G401.6 (cell line): ENCODE data around the gene GATAD2B.
A peak's percentile ranks its signal among the peaks of the same experiment; 100 is the strongest.

ENCODE experiments used
- FAIRE-seq: peaks from 2 replicates; lab custom pipeline; 2012; peaks lifted over from hg19 to GRCh38; lab: Jason Lieb, UNC

Gene GATAD2B

DNA sequence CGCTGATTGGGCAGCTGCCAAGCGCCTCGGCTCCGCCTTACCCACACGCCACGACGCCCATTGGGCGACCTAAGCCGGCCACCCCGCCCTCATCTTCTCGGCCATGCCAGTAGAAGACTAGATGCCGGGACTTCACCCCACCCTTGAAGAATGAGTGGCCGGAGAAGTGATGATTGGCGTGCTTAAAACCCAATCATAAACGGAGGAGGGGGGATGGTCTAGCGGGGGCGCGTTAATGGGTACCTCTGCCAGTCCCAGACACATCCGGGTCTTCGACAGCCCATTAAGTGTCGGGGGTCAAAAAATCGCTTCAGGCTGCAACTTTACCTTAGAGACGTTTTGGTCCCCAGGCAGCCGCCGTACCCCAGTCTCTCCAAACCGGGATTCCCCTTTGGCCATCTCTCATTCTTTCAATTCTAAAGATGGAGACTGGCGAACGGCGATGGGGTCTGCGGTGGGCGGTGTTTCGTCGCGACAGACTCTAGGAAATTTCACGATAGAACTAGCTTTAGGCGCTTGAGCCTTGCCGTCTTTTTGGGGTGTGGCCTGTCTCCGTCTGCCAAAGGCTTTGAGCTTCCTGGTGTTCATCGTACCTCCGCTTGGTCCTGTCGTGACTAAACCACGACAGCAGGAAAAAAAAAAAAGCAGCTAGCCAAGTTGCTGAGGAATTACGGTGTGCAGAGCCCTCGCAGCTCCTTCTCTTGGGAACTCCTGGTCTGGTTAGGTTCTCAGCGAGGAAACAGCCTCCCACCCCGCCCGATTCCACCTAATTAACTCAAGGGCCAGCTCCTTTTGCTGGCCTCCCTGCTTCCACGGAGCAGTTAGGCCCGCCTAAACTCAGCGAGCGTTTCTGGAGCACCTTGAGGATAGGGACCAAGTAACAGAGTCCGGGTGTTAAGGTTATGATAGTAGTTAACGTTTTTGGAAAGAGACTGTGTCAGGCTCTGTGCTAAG lies at the start of gene GATAD2B:
Gene GATAD2B (minus strand): TSS at position 1 of the 954 bp plus-strand sequence. CDS start 94,625 bp downstream, outside the sequence.
- peak; percentile 95 for FAIRE-seq

DNA sequence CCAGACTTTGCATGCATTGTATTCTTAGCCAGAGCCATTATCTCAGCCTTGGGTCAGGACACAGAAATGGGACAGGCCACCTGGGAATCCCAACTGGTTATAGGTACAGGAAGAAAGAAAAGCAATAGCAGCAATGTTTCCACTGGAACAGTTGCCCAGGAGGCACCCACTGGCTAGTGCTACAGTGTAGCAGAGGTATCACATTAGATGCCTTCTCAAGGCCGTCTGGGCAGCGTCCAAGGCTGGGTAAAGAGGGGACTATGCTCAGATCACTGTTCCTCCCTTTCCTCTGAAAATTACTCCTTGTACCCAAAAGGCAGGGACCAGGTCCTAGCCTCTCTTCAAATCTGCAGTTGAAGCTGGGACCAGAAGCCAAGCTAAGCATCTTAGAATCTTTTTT lies 47.6 kb upstream of the GATAD2B start:
- no peak for FAIRE-seq

DNA sequence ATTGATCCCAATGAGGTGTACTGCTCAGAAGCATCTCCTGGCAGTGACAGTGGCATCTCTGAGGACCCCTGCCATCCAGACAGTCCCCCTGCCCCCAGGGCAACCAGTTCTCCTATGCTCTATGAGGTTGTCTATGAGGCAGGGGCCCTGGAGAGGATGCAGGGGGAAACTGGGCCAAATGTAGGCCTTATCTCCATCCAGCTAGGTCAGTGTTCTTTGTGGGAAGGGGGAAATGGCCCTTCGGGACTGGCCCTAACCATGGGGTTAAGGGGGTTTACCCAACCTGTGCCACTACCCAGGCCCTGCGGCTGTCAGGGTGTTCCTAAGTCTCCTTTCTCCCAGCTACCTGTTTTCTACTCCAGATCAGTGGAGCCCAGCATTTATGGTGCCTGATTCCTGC lies 46.2 kb upstream of the GATAD2B start:
- no peak for FAIRE-seq

DNA sequence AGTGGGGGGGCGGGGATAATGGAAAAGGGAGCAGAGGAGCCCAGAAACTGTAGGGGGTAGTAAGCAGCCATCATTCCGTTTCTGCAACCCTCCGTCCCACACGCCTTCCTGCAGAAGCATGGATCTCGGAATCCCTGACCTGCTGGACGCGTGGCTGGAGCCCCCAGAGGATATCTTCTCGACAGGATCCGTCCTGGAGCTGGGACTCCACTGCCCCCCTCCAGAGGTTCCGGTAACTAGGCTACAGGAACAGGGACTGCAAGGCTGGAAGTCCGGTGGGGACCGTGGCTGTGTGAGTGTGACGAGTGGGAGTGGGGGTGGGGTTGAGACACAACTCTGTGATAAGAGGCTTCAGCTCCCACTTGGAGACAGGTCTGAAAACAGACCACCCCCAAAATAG lies 45.6 kb upstream of the GATAD2B start:
- no peak for FAIRE-seq

DNA sequence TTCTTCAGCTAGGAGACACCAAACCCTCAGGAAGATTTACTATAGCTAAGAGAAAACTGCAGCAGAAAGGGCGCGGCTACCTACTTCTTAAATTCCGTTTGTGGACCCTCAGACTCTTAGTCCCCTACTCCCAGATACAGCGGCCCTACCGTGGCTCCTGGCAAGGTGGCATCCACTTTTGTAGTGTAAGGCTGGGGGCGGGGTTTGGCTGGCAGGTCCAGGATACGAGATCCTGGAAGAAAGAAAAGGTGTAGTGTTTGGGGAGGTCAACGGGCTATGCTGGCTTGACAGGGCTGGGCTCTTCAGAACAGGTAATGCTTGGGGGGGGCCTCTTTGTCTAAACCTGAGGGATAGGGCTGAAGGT lies 45.2 kb upstream of the GATAD2B start:
- no peak for FAIRE-seq

DNA sequence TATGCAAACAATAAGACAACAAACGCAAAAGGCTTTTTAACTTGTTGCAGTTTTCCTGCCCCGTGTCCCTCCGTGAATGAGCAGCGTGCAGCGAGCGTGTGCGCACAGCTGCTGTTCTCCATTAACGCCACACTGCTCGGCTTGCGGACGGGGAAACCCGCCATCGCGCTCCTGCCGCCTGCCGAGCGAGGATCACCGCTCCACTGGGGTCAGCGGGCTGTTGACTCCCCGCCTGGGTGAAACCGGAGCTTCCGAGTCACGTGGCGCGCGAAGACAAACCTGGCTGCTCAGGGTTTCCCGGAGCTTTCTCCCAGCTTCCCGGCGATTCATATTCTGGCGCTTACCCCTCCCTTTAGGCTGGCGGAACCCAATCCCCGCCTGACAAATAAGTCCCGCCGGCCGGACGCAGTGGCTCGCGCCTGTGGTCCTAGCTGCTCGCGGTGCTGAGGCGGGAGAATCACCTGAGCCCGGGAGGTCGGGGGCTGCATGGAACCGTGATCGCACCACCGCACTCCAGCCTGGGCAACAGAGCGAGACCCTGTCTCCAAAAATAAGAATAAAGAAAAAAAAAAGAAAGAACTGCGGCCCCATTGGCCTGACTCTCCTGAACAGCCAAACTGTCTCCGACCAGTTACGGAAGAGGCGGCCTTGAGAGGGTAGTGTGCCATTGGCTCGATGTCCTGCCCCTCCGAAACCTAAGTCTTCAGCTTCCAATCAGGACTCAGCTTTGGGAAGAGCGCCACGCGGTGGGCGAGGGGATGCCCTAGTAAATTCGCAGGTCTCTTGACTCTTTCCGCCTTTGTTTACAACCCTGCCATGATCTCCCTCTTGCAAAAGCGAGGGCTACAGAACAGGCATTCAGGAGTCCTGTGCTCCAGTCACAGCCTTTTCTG lies 44.6 kb upstream of the GATAD2B start, which contains the start of gene CREB3L4:
Gene CREB3L4 (plus strand): TSS at position 796 of the 893 bp plus-strand sequence. CDS start 624 bp downstream, outside the sequence.
- peak; percentile 92 for FAIRE-seq

DNA sequence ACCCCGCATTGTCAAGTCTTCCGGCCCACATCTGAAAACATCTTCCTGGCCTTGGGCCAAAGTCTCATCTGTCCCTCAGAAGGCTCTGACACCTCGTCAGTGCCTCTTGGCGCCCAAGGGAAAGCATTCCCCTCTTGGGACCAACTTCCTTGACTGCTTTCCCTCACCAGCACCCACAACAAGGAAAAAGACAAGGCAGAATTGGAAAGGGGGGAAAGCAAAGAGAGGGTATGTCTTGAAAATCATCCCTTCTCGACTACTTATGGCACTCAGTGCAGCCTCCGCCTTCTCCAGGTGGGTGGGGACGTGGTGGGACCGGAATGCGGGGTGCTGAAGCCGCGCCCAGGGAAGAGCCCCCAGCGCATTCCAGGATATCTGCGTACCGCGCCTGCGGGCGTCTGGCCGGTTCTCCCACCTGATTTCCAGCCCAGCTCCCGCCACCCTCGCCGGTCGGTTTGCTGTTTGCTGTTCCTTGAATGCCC lies 41.1 kb upstream of the GATAD2B start:
- FAIRE-seq: no peak

DNA sequence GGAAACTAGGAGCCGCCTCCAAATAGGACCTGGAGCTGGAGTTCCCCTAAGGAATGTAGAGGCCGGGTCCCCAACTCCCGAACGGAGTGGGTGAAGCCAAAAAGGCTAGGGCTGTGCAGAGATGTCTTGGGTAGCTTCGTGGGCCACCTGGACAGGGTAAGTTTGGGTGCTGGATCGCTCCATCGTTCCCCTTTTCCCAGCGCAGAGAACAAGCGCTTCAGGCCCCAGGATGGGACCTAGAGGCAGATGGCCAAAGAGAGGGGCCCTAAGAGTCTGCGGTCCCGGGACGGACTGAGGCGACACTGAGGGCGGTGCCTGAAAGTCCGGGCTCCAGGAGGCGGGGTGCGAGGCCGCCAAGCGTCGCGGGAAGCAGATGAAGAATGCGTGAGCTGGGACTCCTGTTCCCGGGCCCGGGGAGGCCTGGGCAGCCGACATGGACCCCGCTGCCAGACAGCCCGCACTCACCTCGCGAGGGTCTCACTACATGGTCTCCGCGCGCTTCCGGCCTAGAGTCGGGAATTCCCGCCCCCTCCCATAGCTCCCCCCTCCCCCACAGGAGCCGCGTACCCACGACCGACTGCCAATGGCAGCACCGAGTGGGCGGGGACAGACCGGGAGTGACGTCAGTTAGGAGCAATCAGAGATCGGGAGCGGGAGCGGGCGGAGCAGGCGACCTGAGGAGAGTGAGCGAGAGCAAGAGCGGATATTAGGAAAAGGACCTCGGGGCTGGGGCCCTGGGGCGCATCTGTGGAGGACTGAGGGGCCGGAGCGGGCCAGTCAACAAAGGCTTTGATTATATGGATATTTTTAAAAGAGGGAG lies 40.5 kb upstream of the GATAD2B start, which contains the start of gene SLC39A1:
Gene SLC39A1 (minus strand): TSS at position 508 of the 820 bp plus-strand sequence. CDS start 822 bp downstream, outside the sequence.
- peak; percentile 87 for FAIRE-seq

DNA sequence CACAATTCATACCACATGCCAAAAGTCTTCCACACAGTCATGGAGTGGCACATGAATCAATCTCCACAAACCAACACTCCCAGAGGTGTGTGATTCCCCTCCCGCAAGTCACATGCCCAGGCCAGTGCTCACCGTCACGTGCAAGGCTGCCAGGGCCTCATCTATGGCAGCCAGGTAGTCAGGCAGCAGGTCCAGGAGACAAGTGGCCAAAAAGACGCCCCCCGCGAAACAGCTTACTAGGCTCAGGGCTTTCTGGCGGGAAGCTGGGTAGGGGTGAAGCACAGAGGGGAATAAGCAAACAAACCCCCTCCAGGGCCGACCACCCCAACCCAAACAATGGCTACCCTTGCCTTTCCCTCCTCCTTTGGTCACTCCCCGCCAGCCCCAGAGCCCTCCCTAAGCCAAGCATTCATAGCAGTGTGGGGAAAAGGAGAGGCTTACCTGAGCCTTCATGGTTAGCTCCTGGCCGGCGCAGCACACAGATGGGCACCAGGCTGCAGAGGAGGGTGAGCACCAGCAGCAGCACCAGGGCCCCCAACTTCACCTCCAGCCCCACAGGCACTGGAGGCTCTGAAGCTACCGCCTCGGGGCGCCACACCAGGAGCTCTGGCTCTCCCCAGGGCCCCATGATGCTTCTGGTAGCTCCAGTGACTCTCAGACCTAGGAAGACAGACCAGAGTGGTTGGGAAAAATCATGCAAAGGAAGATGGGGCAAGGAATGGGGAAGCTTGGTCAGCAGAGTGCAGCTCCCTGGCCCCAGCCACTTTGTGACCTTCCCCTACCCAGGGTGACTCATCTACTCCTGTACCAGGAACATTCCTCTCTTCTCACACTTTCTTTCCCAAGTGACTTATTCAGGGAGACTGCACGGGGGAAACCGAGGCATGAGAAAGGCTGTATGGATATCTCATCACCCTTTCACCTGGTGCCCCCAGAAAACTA lies 39.6 kb upstream of the GATAD2B start:
- no peak for FAIRE-seq

DNA sequence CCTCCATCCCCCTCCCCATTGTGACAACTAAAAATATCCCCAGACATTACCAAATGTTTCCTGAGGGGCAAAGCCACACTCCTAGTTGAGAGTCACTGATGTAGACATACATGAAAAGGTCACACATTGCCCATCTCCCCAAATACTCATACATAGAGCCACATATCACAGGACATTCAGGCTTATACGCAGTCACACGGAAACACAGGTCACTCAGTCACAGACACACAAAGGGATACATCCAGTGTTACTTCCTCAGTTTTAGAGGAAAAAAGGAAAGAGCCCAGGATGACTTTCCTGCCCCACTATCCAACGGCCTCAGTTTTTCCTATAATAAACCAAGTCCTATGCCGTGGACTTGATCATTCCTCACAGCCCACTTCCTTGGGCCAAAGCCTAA lies 38.6 kb upstream of the GATAD2B start:
- no peak for FAIRE-seq

DNA sequence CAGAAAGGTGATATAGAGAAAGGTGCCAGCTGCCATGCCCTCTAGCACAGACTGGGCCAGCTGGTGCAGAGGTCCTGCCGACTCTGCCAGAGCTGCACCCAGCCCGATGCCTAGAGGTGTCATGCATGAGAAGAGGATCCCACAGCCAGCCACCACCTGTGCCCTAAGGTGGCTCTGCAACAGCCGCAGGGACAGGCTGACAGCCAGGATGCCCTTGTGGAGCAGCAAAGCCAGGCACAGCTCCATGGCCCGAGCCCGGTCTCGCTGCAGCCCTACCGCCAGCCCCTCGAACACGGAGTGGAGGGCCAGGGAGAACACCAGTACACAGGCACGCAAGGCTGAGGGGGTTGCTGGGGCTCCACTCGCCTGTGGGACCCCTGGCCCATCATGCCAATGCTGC lies 37.4 kb upstream of the GATAD2B start:
- no peak for FAIRE-seq

DNA sequence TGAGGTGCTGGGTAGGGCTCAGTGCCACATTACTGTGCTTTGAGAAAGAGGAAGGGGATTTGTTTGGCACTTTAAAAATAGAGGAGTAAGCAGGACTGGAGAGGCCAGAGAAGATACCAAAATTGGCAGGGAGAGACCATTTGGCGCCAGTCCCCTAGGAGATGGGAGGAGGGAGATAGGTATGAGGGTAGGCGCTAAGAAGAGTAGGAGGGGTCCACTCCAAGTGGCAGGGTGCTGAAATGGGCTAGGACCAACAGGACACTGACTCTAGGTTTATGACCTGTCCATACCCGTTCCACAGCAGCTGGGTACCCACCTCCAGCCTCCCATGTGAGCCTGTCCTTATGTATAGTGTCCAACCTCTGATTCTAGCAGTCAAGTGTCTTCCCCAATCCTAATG lies 36.7 kb upstream of the GATAD2B start:
- FAIRE-seq: no peak

DNA sequence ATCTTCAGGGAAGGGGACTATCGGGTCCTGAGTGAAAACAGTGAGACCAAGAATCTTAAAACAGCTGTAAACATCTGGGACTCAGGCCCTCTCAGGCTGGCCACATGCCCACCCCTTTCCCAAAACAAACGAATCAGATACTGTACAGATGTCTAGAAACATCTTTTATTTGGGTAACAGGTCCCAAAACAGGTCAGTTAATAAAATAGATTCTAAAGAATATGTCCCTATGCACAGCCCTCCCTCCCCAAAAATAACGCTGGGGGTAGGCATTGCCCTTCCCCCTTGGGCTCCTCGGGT lies 36.1 kb upstream of the GATAD2B start:
- no peak for FAIRE-seq

DNA sequence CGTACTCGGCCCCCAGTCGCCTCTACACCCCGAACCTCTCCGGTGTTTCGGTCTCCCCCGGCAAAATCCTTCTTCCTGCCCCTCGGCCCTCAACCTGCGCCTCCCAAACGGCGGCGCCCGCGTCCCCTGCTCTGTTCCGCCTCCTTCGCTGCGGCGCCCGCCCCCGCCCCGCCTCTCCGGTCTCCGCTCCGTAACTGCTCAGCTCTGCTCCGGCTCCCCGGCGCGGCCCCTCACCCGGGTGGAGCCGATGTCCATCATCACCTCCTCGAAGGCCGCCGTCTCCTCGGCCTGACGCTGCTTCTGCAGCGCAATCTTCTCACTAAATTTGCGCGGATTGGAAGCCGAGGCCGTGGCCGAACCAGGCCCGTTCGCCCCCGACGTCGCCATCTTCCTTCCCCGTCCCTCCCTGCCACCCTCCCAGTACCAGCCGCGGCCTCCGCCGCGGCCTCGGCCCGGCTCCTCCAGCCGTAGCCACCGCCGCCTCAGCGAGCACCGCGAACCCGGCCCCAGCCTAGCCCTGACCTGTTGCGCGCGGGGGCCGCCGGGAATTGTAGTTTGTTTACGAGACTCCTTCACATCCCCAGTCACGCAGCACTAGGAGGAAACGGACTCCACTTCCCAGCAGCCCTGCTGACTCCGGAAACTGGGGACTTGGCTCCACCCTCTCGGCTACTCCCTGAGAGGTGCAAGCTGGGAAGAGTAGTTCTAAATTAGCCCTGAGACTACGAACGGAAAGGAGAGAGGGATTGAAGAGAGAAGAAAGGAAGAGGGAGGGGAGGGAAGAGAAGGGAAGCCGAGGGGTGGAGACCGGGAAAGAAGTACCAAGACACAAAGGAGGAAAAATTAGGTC lies 35.6 kb upstream of the GATAD2B start, which contains the start of gene CRTC2:
Gene CRTC2 (minus strand): TSS at position 502 of the 850 bp plus-strand sequence. CDS start 115 bp downstream, at position 387.
- FAIRE-seq: peak; percentile 96

DNA sequence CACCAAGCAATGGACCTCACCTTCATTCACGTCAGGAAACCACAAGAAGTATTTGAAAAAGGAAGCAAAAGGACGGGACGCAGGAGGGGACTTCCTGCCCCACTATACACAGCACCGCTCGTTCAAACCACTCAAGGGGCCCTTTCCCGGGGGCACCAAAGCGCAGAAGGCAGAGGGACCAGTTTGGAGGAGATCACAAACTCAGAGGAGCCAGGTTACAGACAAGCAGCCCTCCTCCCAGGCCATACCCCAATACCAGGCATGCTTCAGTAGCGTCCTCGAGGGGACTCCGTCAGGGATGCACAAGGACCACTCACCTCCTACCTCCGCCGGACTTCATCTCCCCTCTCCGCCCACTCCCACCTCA lies 35.0 kb upstream of the GATAD2B start:
- no peak for FAIRE-seq

DNA sequence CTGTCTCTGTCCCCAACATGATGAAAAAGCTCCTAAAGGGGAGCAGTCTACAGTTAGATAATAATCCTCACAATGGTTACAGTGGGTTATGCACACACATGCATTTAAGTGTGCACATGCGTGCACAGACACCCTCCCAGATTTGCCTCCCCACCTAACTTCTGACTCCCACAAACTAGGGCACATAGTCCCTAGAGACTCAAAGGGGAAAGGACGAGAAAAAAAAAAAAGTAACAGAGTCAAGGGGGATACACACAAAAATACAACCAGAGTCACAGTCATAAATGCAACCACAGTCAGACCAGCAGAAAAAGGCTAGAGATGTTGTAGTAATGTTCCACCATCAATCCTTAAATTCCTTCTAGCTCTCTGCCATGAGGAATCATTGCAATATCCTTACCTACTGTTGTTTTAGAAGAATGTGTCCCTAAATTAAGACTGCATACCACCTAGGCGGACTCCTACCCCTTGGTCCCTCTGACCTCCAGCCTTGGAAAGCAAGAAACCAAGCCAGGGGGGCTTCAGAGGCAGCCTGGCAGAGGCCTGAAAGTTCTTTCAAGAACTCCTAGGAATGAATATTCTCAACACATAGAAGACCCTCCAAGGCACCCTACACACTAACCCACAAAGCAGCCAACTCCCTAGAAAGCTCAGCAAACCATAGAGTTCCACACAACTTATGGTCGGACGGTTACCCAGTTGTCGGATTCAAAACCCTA lies 34.4 kb upstream of the GATAD2B start:
- FAIRE-seq: no peak

DNA sequence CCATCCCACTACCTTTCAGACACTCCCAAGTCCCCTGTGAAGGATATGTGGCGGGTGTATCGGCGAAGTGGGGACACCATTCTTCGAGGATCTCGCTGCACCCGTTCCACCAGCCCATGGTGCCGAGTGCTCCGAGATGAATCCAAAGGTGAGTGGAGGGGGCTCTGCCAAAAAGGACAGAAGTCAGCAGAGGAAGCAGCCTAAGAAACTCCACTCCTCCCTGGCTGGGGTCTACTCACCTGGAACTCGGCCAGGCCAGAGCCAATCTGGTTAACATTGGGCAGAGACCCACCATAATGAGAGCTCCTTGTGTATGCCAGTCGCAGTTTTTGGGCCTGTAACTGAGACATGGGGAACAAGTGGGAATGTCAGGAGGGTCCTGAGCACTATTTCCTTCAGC lies 32.1 kb upstream of the GATAD2B start:
- no peak for FAIRE-seq

DNA sequence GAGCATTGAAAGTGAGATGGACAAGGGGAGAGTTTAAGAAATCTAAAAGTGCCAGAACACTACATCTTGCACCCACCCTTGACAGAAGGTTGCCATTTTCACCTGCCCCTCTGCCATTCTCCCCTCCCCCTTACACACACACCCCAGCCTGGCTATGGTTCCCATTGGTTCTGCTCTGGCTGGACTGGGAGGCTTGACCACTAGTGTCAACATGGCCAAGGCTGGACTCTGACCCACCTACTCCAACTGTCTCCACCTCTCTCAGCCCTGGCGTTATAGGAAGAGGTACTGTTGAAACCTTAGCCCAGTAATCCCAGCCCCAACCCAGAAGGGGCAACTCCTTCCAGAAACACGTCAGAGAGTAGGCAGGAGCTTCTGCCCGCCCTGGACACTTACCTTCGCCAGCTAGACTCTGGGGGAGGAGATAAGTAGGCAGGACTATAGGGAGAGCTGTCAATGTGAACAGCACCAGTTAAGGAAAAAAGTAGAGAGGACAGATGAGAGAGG lies 31.1 kb upstream of the GATAD2B start:
- FAIRE-seq: no peak

DNA sequence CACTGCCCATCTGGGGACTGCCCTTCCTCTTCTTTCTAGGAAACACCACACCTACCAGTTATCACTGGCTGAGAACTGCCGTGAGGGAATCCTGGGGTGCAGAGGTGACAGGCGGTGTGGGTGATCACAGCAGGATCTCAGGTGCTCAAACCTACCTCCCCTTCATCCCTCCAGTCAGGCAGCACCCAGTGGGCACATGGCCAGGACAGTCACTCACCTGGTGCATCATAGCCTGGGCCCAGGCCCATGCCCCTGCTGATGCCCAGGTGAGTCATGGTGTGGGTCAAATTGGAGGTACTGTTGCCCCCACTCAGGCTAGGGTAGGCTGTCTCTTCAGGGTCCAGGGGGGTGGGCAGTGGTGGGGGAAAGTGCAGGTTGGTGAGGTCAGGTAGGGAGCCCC lies 29.0 kb upstream of the GATAD2B start:
- no peak for FAIRE-seq
